RPMI7951 (cell line): ENCODE data around the gene BASP1. TPM values are rescaled to one million over a fixed set of nuclear protein-coding genes. Genes with fewer than 3 reads are reported as not detected.
"Not testable (repeated sequence)": the region's sequence is repeated elsewhere in the genome, so short reads cannot be mapped to it uniquely, and the experiment has no call there.

ENCODE experiments used
- DNase-seq: peaks from one replicate; pipeline ENCODE4 v3.0.0-alpha.2; 2012; ENCODE audit warnings: low read depth
- total RNA-seq: library from RNA; depleted of rRNA; stranded (reverse); fragments of >200 nt; shearing (Covaris generic); gene quantifications from 2 replicates; pipeline ENCODE4 v1.2.3, GENCODE V29; 2014

The BASP1 gene
- total RNA-seq, 1 experiment from 2014 or later, result 18.7 TPM

DNA sequence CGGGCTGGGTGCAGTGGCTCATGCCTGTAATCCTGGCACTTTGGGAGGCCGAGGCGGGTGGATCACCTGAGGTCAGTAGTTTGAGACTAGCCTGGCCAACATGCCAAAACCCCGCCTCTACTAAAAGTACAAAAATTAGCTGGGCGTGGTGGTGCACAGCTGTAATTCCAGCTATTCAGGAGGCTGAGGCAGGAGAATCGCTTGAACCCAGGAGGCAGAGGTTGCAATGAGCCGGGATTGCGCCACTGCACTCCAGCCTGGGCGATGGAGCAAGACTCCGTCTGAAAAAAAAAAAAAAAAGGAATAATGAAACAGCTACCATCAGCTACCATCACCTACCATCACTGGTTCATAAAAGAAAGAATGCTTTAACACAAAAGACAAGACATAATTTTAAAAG, 25.9 kb upstream of the BASP1 start:
- not testable (repeated sequence) for DNase-seq

DNA sequence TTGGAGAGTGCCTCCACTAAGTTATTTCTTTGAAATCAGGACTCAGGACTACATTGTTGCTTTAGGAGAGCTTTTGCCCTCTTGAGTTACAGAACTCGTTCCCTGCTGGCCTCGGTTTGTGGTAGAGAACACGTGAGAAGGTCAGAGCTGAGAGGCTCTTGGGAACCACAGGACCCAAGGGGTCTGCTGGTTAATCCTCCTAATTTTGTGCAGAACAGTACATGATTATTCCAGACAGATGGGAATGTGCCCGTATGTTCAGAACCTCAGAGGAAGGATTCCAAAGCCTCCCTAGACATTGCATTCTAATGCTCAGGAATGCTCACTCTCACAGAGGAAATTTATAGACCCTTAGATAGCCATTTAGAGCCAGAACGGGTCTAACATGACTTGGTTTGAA, 25.2 kb upstream of the BASP1 start:
- no peak for DNase-seq

DNA sequence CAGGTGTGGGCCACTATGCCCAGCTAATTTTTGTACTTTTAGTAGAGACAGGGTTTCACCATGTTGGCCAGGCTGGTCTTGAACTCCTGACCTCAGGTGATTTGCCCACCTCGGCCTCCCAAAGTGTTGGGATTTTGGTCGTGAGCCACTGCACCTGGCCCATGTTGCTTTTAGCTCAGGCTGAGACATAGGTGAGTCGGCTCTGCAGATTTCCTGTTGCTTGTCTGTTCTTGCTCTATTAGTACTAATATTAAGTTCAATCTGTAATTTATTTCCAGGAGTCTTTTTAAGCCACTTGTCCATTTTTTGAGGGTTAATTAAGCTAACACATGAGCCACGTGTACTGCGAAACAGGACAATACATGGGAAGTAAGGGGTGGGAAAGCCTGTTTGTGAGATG, 21.4 kb upstream of the BASP1 start:
- DNase-seq, result no peak

DNA sequence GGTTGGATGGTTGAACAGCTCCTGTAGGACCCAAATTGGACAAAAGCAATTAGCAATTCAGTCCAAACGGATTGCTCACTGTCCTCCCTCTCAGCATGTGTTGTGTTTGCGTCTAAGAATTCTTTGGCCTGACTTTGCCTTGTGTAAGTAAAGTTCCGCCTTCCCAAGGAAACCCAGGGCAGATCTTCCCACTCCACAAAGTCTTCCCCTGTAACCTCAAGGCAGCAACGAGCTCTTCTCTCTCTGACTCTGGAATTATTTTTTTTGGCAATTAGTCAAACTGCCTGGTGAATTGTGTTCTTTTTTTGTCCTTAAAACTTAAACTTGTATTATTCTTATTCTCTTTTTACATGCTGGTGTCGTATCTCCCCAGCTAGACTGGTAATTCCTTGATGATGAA, 20.7 kb upstream of the BASP1 start:
- no peak for DNase-seq

DNA sequence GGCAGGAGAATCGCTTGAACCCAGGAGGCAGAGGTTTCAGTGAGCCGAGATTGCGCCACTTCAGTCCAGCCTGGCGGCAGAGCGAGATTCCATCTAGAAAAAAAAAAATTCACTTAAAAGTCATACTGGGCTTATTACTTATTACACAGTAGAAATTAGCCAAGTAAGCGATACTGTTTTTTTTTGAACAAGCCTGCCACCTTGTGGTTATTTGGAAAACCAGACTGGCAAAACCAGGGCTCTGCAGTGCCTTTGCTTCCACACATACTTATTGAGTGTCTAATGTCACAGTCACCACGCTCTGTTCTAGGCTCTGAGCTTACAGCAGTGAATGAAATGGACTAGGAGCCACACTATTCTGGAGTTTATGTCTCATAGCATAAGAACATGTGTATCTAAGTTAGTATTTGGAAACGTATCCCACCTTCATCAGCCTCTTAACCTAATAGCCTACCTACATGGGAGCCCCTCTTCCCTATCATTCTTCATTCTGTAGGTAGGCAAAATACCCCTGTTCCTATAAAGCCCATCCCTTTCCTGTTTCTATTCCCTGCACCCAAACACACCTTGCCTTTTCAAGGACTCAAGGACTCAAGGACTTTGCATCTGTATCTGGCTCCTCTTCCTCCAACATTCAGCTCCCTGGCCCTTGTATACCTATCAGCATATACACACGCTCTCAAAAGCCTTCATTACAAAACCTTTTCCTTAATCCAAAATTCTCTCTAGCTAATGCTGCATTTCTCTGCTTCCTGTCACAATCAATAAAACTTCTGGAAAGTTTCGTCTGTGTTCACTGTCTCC, 13.9 kb upstream of the BASP1 start:
- peak; percentile 61 for DNase-seq

DNA sequence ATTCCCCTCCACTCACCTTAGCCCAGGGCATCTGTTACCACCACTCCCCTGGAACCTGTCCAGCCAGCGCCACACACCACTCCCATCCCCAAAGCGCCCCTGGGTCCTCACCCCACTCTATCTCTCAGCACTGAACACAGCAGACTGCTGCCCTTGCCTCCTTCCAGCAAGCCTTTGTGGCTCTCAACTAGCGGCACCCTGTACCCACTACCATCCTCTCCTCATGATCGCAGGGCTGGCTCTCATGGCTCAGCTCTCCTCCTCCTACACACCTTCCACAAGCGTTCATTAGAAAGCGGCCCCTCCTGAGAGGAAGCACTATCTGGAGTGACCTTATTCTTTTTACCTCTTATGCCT, 13.3 kb upstream of the BASP1 start:
- no peak for DNase-seq

DNA sequence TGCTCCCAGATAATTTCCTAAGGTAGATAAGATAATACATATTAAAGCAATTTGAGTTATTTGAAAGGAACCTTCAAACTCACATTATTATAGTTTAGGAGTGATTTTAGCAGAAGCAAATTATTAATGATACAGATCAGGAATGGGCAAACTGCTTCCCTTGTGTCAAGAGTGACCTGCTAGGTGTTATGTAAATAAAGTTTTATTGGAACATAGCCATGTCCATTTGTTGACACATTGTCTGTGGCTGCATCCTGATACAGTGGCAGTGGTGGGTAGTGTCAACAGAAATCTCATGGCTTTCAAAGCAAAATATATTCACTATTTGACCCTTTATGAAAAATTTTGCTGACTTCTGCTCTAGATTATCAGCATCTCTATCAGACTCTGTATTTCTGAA, 11.4 kb upstream of the BASP1 start:
- no peak for DNase-seq

DNA sequence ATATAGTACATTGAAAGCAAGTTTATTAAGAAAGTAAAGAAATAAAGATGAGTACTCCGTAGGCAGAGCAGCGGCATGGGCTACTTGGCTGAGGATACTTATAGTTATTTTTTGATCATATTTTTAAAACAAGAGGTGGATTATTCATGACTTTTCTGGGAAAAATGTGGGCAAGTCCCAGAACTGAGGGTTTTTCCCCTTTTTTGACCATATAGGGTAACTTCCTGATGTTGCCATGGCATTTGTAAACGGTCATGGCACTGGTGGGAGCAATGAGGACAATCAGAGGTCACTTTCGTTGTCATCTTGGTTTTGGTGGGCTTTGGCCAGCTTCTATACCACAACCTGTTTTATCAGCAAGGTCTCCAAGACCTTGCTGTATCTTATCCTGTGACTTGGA, 5.2 kb upstream of the BASP1 start:
- no peak for DNase-seq

DNA sequence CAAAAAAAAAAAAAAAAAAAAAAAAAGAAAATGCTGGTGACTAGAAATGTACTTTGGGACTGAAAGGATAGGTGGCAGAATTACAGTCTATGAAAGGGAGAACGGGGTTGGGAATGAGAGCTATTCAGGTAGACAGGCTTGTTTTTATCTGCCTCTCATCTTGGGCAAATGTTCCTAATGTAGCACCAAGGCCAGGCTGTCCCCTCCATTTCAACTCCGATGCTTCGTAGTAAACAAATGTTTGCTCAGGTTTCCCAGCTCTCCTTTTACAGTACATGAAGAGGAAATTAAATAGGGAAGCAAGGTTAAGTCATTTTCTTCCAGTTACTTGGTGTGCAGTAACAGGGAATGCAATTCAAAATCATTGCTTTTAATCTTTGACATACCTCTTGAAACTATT, 4.4 kb upstream of the BASP1 start:
- no peak for DNase-seq

DNA sequence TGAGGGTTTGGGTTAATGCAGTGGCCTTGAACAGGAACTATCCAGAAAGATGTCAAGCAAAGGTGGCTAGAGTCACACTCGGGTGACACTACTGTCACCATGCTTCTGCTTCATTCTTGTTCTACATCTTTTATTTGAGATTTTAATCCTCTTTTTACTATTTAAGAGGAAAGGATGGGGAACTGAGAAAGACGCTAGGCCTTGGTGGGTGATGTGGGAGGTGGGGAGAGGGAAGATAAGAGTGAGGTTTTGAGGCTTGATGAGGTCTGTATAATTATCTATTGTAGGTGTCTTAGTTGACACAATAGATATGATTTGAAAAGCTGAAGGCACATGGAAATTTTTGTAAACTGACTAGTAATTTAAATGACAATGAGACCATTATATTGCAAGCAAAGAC, 3.5 kb upstream of the BASP1 start:
- DNase-seq, result no peak

DNA sequence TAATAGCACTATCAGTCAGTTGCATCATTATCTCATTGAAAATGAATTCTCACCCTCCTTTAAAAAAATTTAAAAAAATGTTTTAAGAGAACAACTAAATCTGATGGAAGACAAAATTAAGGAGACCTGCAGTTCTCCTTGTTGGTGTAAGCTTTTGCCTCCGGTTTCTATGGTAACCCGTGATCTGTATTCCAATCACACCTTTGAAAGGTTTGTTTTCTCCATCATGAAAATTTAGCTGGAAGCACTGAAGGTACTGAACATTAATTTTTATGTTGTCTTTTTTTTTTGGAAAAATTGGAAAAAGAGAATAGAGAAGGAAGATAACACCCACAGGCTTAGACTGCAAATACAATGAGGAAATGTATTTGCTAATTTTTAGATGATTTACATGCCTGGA, 2.5 kb upstream of the BASP1 start:
- DNase-seq, result no peak

DNA sequence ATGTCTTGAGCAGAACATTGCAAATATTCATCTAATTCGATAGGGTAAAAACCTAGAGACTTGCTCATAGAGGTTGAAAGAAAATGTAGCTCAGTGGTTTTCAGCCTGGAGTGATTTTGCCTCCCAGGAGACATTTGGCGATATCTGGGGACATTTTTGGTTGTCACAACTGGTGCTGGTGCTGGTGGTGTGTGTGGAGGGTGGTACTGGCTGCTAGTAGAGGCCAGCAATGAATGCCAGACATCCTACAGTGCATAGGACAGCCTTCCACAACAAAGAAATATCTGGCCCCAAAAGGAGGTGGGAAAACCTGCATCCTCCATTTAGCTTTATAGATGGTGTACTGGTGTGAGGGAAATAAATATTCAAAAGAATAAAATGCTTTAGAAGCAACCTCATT, 2.1 kb upstream of the BASP1 start:
- DNase-seq, result no peak

DNA sequence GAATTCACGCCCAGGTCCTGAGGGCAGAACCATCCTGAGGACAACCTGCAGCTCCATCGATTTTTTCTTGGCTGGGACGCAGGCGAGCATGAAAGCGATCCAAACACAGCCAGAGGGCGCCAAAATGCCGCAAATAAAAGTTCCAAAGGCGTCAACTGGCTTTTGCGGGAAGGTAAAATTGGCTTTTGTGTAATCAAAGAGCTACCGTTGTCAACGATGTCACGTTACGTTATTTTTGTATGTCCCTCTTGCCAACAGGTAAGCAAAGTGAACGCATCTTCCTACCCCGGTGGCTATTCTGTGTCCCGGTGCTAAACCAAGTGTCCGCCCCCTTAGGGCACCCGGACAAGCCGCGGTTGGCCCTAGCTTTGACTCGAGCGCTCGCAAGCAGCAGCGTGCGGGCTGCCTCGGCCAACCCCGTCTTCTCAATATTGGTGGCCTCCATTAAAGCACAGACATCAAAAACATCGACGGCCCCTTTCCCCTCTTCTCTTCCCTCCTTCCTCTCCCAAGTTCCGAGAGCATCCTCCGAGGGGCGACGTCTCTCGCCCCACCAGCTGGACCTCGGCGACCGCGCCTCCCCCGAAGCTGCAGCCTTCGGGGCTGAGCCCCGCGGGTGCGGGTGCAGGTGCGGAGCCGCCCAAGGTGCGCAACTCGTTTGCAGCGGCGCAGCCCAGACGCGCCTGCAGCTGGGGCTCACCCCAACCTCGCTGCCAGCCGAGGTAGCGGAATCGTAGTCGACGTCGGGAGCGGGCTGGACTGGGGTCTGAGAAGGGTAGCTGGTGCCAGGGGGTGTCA, 1.1 kb upstream of the BASP1 start:
- DNase-seq, result peak; percentile 69

DNA sequence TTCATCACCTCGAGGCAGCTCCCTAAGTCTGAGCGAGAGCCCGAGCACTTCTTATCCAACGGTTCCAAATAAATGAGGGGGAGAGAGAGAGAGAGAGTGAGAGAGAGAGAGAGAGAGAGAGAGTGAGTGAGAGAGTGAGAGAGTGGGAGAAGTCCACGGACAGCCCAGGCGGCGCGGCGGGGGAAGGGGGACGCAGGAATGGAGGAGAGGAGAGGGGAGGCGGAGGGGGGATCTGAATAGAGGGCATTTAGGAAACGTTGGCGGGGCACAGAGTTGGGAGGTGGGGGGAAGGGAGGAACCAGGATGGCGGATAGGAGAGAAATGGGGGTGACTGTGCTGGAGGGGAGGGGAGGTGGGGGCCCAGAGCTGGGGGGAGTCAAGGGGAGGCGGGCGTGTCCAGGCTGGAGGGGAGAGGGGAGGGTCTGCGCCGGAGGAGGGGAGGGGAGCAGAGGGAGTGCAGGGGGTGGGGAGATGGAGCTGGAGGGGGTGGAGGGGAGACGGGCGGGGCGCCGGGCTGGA, 398 bp upstream of the BASP1 start:
- DNase-seq, result peak; percentile 21

DNA sequence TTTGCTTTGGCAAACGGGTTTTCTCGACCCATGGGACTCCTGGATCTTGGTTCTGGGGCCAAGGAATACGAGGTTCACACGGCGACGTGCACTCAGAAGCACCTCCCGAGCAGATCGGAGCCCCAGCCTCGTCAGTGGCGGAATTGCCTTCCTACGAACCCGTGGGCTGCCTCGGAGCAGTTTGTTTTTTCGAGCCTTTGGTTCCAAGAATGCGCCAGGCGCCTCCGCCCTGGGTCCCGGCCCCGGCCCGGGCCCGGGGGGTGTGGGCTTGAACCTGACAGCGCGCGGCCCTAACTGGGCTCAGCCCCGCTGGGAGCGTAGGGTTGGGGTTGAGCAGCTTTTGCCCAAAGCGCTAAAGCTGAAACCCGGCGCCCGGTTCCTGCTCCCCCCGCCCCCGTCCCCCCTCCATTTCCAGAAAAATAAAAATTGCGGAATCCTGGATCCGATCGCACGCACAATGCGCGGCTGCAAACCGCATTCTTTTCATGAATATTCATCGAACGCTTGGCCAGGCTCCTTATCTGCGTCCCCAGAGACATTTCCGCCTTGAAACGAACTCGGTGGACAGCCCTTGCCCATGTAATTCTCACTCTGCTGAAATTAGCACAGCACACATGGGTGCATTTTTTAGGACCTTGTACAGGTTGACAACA, 1.0 kb downstream of the BASP1 start:
- peak; percentile 54 for DNase-seq

DNA sequence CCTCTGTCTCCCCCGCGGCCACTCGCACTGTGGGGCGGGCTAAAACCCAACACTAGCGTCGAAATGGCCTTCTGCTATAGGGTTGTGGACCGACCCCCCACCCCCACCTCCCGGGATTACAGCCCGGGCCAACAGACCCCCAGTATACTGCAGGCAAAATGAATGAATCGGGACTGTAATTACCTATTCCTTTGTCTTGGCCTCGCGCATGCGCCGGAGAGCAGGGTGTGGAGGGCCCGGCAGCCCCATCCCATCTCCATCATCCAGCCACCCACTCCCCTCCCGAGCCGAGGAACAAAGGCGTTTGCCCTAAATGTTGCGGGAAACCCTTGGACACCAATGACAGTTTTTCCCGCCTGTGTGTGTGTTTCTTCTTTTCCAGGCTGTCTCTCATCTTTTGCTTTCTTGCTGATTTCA, 1.6 kb downstream of the BASP1 start:
- no peak for DNase-seq

DNA sequence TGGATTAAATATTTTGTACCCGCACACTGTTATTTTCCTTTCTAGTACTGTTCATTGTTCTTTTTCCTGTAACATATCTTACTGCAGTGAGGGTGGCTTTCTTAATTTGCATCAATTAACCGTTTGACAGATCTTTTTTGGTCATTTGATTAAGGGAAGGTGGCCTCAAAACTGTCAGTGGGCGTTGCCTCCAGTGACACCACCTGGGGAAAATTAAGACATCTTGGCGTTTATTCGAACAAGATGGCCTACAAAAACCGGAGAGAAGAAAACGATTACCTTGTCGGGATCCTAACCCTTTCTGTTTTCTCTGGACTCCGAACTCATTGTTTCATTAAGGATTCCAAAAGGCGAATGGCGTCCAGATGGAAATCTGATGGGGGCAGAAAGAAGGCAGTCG, 2.0 kb downstream of the BASP1 start:
- no peak for DNase-seq

DNA sequence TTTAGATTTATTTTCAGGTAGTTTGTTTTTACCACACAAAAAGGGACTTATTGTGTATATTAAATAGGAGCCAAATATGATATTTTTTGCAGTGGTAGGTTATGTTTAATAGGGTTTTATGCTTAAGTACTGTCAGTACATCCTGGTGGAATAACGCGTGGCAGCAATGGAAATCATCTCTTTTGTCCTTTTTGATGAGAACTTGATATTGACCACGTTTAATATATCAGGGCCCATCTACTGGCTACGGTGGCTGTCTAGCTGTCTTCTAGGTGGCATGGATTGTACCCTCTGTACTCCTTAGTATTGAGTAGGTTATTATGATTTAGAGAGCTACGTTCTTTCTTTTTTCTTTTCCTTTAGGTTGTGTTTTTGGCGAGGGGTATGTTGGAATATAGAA, 2.6 kb downstream of the BASP1 start:
- DNase-seq, result no peak

DNA sequence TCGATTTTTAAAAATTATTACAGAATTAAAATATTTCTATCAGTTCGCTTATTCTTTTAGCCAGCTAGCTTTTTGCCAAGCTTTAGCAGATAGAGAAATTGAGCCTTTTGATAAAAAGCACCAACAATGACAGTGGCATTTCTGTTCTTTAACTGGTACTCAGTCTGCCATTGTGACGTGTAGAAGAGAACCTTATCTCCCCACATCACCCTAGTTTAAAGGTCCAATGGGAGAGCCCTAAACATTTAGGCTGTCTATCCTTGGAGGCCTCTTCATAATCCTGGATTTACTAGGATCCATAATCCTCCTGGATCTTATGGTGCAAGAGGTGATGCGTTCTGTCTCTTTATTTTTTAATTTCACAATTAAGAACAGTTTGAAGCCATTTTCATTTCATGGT, 3.0 kb downstream of the BASP1 start:
- no peak for DNase-seq

DNA sequence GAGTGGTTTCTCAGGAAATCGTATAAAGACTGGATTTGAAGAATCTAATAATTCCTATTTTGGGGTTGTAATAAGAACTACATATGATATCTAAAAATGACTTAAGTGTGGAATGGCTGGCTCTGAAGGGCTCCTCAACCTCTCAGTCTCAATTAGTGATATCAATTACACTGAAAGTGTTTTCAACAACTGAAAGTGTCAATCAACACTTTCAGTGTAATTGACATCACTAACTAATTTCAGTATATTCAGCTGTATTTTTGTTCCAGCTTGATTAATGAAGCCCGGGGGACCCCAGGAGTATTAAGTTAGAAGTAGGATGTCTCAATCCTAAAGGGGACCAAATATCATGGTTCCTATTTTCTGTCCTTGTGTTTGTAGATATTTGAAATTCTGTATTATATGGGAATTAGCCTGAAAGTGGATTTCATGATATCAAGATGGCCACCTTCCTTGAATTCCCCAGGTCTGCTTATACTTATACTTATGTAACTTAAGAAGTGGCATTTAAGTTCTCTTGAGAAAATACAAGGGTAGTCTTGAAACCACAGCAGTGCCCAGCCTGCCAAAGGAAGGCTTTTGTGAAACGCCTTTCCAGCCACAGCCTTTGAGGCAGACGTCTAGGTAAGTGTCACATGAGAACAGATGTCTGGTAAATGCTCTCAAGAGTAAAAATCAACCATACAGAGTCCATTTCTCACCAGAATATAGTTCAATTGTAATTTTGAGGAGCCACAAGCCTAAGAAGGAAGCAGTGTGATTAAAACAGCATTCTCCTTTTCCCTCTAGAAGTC, 4.6 kb downstream of the BASP1 start:
- peak; percentile 42 for DNase-seq

DNA sequence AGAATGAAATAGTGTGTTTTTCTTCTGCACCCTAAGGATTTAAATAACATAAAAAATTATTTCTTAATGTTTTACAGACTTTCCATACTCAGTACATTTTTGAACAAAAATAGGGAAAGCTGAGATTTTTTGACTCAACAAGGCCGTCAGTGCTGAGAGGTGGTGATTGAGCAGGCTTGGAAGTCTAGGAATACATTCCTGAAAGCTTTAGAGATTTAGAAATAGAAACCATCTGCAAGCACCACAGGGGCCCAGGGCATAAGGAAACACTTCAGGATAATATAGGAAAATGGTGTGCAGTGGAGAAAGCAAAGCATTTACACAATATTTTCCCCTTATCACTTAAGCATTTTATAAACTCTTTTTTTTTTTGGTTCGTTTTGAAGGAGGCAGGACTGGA, 5.2 kb downstream of the BASP1 start:
- peak; percentile 7 for DNase-seq
